Stimulated activated CD8-positive, alpha-beta memory T cell treated with anti-CD3 and anti-CD28 coated beads, Interleukin-7, amount 100 ng/mL, for 1 hour (primary cell): Measurements from ENCODE around the gene CELF5.
A peak's percentile ranks its signal among the peaks of the same experiment; 100 is the strongest.
"Not testable (repeated sequence)": the region's sequence is repeated elsewhere in the genome, so short reads cannot be mapped to it uniquely, and the experiment has no call there.

Experiments
- DNase-seq, 2 donors: peaks; one replicate each; pipeline ENCODE4 v3.0.0-alpha.2; 2020; ENCODE audit warnings: low read depth in 2 of 2

The CELF5 gene

GRCh38 chr19:3321696-3322095 is 97.2 kb downstream of the CELF5 start:
- no peak for DNase-seq

- DNase-seq, result no peak
These were observed 97.9 kb downstream of the CELF5 start for GRCh38 chr19:3322199-3322978.

GRCh38 chr19:3323026-3323425 is 98.6 kb downstream of the CELF5 start:
- DNase-seq, result no peak

- no peak for DNase-seq
These were observed 99.2 kb downstream of the CELF5 start for GRCh38 chr19:3323658-3324057.

- DNase-seq, result peak; percentile 34 to 67
These were observed 100.0 kb downstream of the CELF5 start for GRCh38 chr19:3324405-3324856.

GRCh38 chr19:3325451-3325850 is 101.0 kb downstream of the CELF5 start:
- no peak for DNase-seq

GRCh38 chr19:3328743-3329142 is 104.3 kb downstream of the CELF5 start:
- DNase-seq, result no peak

- no peak for DNase-seq
These were observed 105.6 kb downstream of the CELF5 start for GRCh38 chr19:3330047-3330446.

GRCh38 chr19:3332232-3332631 is 107.8 kb downstream of the CELF5 start:
- DNase-seq, result not testable (repeated sequence)

GRCh38 chr19:3333020-3333583 is 108.6 kb downstream of the CELF5 start:
- no peak for DNase-seq

GRCh38 chr19:3333662-3334061 is 109.2 kb downstream of the CELF5 start:
- DNase-seq, result no peak

GRCh38 chr19:3334749-3335430 is 110.4 kb downstream of the CELF5 start:
- not testable (repeated sequence) for DNase-seq

GRCh38 chr19:3335431-3336350 is 111.2 kb downstream of the CELF5 start:
- DNase-seq, result no peak

- DNase-seq, result no peak
These were observed 111.9 kb downstream of the CELF5 start for GRCh38 chr19:3336351-3336679.

GRCh38 chr19:3336680-3337523 is 112.4 kb downstream of the CELF5 start:
- no peak for DNase-seq

- no peak for DNase-seq
These were observed 114.2 kb downstream of the CELF5 start for GRCh38 chr19:3338541-3339181.

GRCh38 chr19:3340340-3340739 is 115.9 kb downstream of the CELF5 start:
- DNase-seq, result no peak

GRCh38 chr19:3342246-3342645 is 117.8 kb downstream of the CELF5 start:
- no peak for DNase-seq

- not testable (repeated sequence) for DNase-seq
These were observed 118.5 kb downstream of the CELF5 start for GRCh38 chr19:3342962-3343361.
